Tibial nerve (tissue), 4 donors: ENCODE results near the gene CCDC183. TPM values are rescaled to one million over a fixed set of nuclear protein-coding genes. Genes with fewer than 3 reads are reported as not detected.
A peak's percentile ranks its signal among the peaks of the same experiment; 100 is the strongest.

ENCODE experiments used
- DNase-seq, 2 donors: peaks; one replicate each; pipeline ENCODE4 v3.0.0-alpha.2; 2019; ENCODE audit warnings: low spot score in 2 of 2
- H3K27ac ChIP-seq, 4 donors: fragments of 200-600 bp; sonication (generic) in 3 of 4; one replicate each; pipeline ENCODE4 v1.5.1; 2017 to 2019; ENCODE audit warnings: mild to moderate bottlenecking in 1 of 4
- H3K27me3 ChIP-seq, 2 donors: fragments of 200-600 bp; sonication (generic) in 1 of 2; one replicate each; pipeline versions ENCODE4 v1.5.1 to v1.6.0; 2017 to 2019
- H3K36me3 ChIP-seq, 3 donors: fragments of 200-600 bp; sonication (generic); one replicate each; pipeline ENCODE4 v1.5.1; 2018 to 2019
- H3K4me1 ChIP-seq, 4 donors: fragments of 200-600 bp; sonication (generic) in 3 of 4; one replicate each; pipeline ENCODE4 v1.5.1; 2017 to 2019
- H3K4me3 ChIP-seq, 4 donors: fragments of 200-600 bp; sonication (generic) in 3 of 4; one replicate each; pipeline ENCODE4 v1.5.1; 2017 to 2019; ENCODE audit warnings: mild to moderate bottlenecking in 1 of 4, moderate library complexity in 1 of 4
- H3K9me3 ChIP-seq, 4 donors: fragments of 200-600 bp; sonication (generic) in 3 of 4; one replicate each; pipeline ENCODE4 v1.5.1; 2017 to 2019
- CTCF ChIP-seq, 5 experiments: fragments of 200-600 bp in 3 of 5; fragments of 450-650 bp in 2 of 5; sonication (generic) in 3 of 5; IDR thresholded peaks; one replicate each; pipeline ENCODE4 v1.5.1; 2016 to 2019; ENCODE audit warnings: antibody characterized with exemption in 5 of 5, mild to moderate bottlenecking in 3 of 5, moderate library complexity in 2 of 5
- EP300 ChIP-seq, 2 donors: sonication (generic); formaldehyde crosslinking; IDR thresholded peaks; one replicate each; pipeline ENCODE4 v1.6.1; 2017; ENCODE audit warnings: antibody characterized with exemption in 2 of 2, mild to moderate bottlenecking in 1 of 2
- POLR2A ChIP-seq, 2 donors: fragments of 450-650 bp; IDR thresholded peaks; one replicate each; pipeline ENCODE4 v1.6.1; 2017; ENCODE audit warnings: antibody characterized with exemption in 2 of 2, mild to moderate bottlenecking in 2 of 2, moderate library complexity in 2 of 2
- whole genome bisulfite sequencing, 2 donors: methylation state at CpG; one replicate each; pipeline ENCODE4 v1.1.5; 2018; 5-methylcytosine and 5-hydroxymethylcytosine counted together
- total RNA-seq, 4 donors: library from RNA; depleted of rRNA; stranded (reverse); fragments of >200 nt; gene quantifications; one replicate each; pipeline ENCODE4 v1.1.0, GENCODE V29; 2016

Gene CCDC183
- total RNA-seq, 4 donors from 2014 or later, result 1.5 to 5.1 (median 4.1) TPM

GRCh38 chr9:136756836-136757235 is 39.3 kb upstream of the CCDC183 start:
- H3K36me3 ChIP-seq, result no peaks in the 10 kb centered on the region
- WGBS, 2 donors, result 93% methylated on average over 16 to 18 of the region's 18 CpGs
- H3K4me3 ChIP-seq, result no peak overlapping the region
- peaks cover 0 to 36% (median 3%) of the 10 kb centered on the region in 4 donors for H3K9me3 ChIP-seq
- peaks cover 0 to 17% (median 5%) of the 10 kb centered on the region in 4 donors for H3K4me1 ChIP-seq
- DNase-seq, result no peak
- peaks cover 0 to 15% of the 10 kb centered on the region in 2 donors for H3K27me3 ChIP-seq
- no peak for TF ChIP-seq EP300 (IDR thresholded peaks at IDR 0.05)
- no peak for TF ChIP-seq CTCF (IDR thresholded peaks at IDR 0.05)
- no peak for TF ChIP-seq POLR2A (IDR thresholded peaks at IDR 0.05)
- H3K27ac ChIP-seq, result no peak overlapping the region

GRCh38 chr9:136757328-136757727 is 38.8 kb upstream of the CCDC183 start:
- H3K4me3 ChIP-seq, result no peak overlapping the region
- H3K36me3 ChIP-seq, result no peaks in the 10 kb centered on the region
- no peak for TF ChIP-seq EP300 (IDR thresholded peaks at IDR 0.05)
- no peak for TF ChIP-seq POLR2A (IDR thresholded peaks at IDR 0.05)
- no peak for TF ChIP-seq CTCF (IDR thresholded peaks at IDR 0.05)
- H3K27me3 ChIP-seq, result peaks cover 0 to 20% of the 10 kb centered on the region in 2 donors
- WGBS, 2 donors, result 86 to 92% methylated on average over 19 of the region's 20 CpGs
- H3K9me3 ChIP-seq, result peaks cover 0 to 31% (median under 1%) of the 10 kb centered on the region in 4 donors
- H3K27ac ChIP-seq, result peak overlapping the region in 1 of 4 donors; percentile 53
- H3K4me1 ChIP-seq, result peaks cover 0 to 17% (median 5%) of the 10 kb centered on the region in 4 donors
- DNase-seq, result no peak

DNA sequence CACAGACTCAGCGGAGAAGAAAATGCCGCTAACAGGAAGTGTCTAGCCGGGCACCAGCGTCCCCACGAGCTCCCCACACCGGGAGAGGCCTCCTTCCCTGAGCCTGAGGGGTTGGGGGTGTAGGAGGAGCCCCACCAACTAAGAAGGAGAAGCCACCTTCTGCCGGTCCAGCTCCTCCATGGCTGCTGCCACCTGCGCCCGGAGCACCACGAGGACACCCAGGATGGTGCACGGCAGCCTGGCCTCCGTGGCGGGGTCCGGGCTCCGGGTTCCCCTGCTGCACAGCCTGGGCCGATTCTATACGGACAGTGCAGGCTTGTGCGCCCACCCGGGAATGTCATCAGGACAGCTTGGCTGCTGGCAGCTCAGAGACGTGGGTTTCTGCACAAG is 38.4 kb upstream of the CCDC183 start:
- no peak for DNase-seq
- Histone ChIP-seq H3K36me3 (no peaks in the 10 kb centered on the region), H3K4me1 (peaks cover 0 to 17% (median 5%) of the 10 kb centered on the region in 4 donors), H3K4me3 (no peak overlapping the region), H3K27ac (peak overlapping the region in 2 of 4 donors; percentile 8 to 53), H3K9me3 (peaks cover 0 to 27% (median 0%) of the 10 kb centered on the region in 4 donors), H3K27me3 (peaks cover 0 to 24% of the 10 kb centered on the region in 2 donors)
- TF ChIP-seq EP300 (IDR thresholded peaks at IDR 0.05), result no peak
- no peak for TF ChIP-seq CTCF (IDR thresholded peaks at IDR 0.05)
- no peak for TF ChIP-seq POLR2A (IDR thresholded peaks at IDR 0.05)
- 57 to 69% methylated on average over 9 to 18 of the region's 20 CpGs for WGBS, 2 donors

DNA sequence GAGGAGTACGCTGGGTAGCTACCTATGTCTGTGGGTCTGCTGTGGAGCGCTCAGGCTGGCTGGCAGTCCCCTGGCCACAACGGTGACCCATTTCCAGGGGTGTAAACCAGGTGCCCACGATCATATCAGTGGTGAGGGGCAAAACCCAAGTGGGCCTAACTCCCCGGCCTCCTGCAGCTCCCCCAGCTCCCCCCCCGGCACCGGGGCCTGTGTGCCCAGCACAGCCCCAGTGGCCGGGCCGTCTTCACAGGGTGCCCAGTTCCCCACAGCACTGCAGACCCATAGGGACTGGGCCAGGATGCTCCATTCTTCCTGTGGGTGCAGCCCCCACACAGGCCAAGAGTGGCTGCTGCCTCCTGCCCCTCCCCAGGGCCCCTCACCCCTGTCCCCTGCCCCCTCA is 37.1 kb upstream of the CCDC183 start:
- peaks cover 0 to 14% (median 0%) of the 10 kb centered on the region in 4 donors for H3K9me3 ChIP-seq
- H3K27ac ChIP-seq, result no peak overlapping the region
- 75 to 83% methylated on average over 1 to 7 of the region's 9 CpGs for WGBS, 2 donors
- H3K4me3 ChIP-seq, result no peak overlapping the region
- no peaks in the 10 kb centered on the region for H3K36me3 ChIP-seq
- H3K4me1 ChIP-seq, result peaks cover 0 to 26% (median 5%) of the 10 kb centered on the region in 4 donors
- DNase-seq, result no peak
- TF ChIP-seq EP300 (IDR thresholded peaks at IDR 0.05) (no peak), POLR2A (IDR thresholded peaks at IDR 0.05) (no peak), CTCF (IDR thresholded peaks at IDR 0.05) (no peak)
- H3K27me3 ChIP-seq, result peaks cover 0 to 36% of the 10 kb centered on the region in 2 donors

DNA sequence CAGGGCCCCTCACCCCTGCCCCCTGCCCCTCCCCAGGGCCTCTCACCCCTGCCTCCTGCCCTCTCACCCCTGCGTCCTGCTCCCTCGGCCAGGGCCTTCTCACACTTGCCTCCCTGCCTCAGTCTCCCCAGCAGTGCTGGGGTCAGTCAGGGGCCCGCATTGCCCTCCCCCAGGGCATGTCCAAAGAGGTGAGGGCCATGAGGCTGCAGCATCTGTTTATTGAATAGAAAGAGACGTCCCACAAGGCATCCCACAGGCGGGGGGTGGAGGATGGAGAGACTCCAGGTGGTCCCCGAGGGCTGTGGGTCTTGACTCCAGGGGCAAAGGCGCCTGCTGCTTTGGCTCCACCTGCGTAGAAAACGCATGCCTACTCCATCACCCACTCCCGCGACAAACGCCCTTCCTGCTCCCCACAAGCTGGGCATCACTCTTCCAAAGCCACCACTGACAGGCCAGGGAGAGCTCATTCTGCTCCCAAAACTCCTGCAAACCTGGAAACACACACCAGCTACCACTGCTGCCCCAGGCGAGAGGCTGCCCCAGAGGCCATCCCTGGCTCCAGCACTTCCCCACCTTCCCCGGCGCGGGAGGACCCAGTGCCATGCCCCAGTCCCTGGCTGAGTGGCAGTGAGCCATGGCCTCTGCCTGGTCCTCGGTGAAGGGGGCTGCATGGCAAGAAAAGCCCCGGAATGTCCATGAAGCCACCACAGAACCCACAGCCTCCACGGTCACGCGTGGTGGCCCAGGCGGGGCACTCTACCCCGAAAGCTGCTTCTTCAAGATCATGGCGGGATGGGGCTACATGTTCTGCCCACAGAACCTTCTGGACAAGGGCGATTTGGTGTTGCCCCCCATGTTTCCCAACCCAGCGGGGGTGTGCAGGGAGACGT is 36.5 kb upstream of the CCDC183 start:
- Histone ChIP-seq H3K27me3 (peaks cover 0 to 43% of the 10 kb centered on the region in 2 donors), H3K4me1 (peaks cover 0 to 26% (median 5%) of the 10 kb centered on the region in 4 donors), H3K36me3 (no peaks in the 10 kb centered on the region), H3K4me3 (no peak overlapping the region), H3K27ac (no peak overlapping the region), H3K9me3 (peaks cover 0 to 14% (median 0%) of the 10 kb centered on the region in 4 donors)
- TF ChIP-seq CTCF (IDR thresholded peaks at IDR 0.05) (no peak), POLR2A (IDR thresholded peaks at IDR 0.05) (no peak), EP300 (IDR thresholded peaks at IDR 0.05) (no peak)
- no peak for DNase-seq
- WGBS, 2 donors, result 85 to 87% methylated on average over 25 to 26 of the region's 27 CpGs
